Measurements from ENCODE around the gene NUB1.

Gene NUB1

DNA sequence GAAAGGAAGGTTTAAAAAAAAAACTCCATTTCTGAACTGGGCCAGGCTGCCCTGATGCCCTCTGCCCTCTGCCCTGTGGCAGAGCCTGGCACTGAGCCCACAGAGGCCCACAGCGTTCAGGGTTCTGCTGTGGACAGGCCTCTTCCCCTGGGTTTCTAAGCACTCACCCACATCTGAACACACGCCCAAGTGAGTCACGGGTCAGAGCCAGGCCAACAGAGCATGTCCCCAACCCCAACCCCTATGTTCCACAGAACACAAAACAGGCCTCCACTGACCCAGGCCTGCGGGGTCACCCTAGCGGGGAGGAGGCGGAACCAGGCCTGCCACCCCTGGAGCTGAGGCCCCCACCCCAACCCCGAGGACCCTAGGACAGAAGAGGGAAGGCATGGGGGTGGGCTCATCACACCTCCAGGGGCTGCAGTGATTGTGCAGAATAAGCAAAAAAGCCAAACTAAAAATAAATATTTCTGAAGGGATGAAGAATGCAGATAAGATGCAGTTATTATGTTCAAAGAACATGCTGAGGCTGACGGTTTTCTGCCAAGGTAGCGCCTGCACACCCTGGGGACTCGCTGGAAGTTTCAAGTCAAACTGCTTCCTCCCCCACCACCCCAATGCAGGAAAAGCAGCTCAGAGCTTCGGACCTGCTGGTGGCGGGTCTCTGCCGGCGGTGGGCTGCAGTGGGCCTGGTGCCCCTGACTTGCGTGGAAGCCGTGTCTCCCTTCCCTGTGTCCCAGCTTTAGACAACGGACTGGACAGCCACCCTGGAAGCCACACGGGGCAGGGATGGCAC is 62.8 kb downstream of the NUB1 start:
- Histone ChIP-seq H2AFZ (ENCODE audit: low read length) (no peak overlapping the region), H3F3A (ENCODE audit: insufficient read depth, low read length) (no peaks in the 10 kb centered on the region), H4K20me1 (ENCODE audit: insufficient read depth, low read length) (no peaks in the 10 kb centered on the region), H3K79me2 (ENCODE audit: insufficient read depth, low read length) (no peaks in the 10 kb centered on the region), H3K4me1 (ENCODE audit: insufficient read depth, low read length, severe bottlenecking) (peaks cover 59% of the 10 kb centered on the region), H3K27me3 (ENCODE audit: insufficient read depth, low read length) (no peaks in the 10 kb centered on the region), H3K4me3 (ENCODE audit: low read depth, low read length, poor library complexity, severe bottlenecking) (no peak overlapping the region), H3K4me2 (ENCODE audit: low read length) (peak overlapping the region; percentile 3; the same call in 1 of the 2 replicates), H3K36me3 (ENCODE audit: insufficient read depth, low read length) (no peaks in the 10 kb centered on the region), H3K9me3 (ENCODE audit: low read length) (no peaks in the 10 kb centered on the region), H3K27ac (ENCODE audit: low read depth, low read length, poor library complexity, severe bottlenecking) (peak overlapping the region; percentile 6), H3K9me2 (ENCODE audit: low read depth, low read length) (no peaks in the 10 kb centered on the region), H3K9ac (ENCODE audit: low read length) (no peak overlapping the region)
- TF ChIP-seq, protein P1, sequence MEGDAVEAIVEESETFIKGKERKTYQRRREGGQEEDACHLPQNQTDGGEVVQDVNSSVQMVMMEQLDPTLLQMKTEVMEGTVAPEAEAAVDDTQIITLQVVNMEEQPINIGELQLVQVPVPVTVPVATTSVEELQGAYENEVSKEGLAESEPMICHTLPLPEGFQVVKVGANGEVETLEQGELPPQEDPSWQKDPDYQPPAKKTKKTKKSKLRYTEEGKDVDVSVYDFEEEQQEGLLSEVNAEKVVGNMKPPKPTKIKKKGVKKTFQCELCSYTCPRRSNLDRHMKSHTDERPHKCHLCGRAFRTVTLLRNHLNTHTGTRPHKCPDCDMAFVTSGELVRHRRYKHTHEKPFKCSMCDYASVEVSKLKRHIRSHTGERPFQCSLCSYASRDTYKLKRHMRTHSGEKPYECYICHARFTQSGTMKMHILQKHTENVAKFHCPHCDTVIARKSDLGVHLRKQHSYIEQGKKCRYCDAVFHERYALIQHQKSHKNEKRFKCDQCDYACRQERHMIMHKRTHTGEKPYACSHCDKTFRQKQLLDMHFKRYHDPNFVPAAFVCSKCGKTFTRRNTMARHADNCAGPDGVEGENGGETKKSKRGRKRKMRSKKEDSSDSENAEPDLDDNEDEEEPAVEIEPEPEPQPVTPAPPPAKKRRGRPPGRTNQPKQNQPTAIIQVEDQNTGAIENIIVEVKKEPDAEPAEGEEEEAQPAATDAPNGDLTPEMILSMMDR (IDR thresholded peaks at IDR 0.05; ENCODE audit: low read length): no peak
- no peak for TF ChIP-seq EZH2 (IDR thresholded peaks at IDR 0.05; ENCODE audit: borderline replicate concordance, low read length)

DNA sequence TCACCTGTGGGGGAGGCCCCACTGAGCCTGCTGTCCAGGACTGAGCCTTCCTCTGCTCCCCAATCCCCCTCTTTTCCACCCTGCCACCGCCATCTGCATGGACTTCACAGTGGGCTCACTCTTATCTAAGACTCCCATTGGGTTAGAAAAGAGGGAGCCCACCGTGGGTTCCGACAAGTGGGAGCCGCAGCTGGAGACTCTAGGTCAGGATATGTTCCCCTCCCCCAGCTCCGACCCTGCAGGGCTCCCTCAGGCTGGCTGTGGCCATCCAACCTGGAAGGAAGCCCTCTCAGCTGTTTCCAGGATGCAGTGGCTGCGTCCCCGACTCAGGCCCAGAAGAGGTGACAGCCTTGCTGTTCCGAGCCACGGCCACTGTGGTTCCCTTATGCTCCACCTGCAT is 63.4 kb downstream of the NUB1 start:
- Histone ChIP-seq H3K4me3 (ENCODE audit: low read depth, low read length, poor library complexity, severe bottlenecking) (no peak overlapping the region), H3K4me2 (ENCODE audit: low read length) (no peak overlapping the region), H3K9ac (ENCODE audit: low read length) (no peak overlapping the region), H3K9me3 (ENCODE audit: low read length) (no peaks in the 10 kb centered on the region), H3K27ac (ENCODE audit: low read depth, low read length, poor library complexity, severe bottlenecking) (no peak overlapping the region), H4K20me1 (ENCODE audit: insufficient read depth, low read length) (no peaks in the 10 kb centered on the region), H3K79me2 (ENCODE audit: insufficient read depth, low read length) (no peaks in the 10 kb centered on the region), H3K9me2 (ENCODE audit: low read depth, low read length) (no peaks in the 10 kb centered on the region), H3K27me3 (ENCODE audit: insufficient read depth, low read length) (no peaks in the 10 kb centered on the region), H2AFZ (ENCODE audit: low read length) (no peak overlapping the region), H3K4me1 (ENCODE audit: insufficient read depth, low read length, severe bottlenecking) (peaks cover 52% of the 10 kb centered on the region), H3F3A (ENCODE audit: insufficient read depth, low read length) (no peaks in the 10 kb centered on the region), H3K36me3 (ENCODE audit: insufficient read depth, low read length) (no peaks in the 10 kb centered on the region)
- TF ChIP-seq, protein P1 (IDR thresholded peaks at IDR 0.05; ENCODE audit: low read length): no peak
- TF ChIP-seq EZH2 (IDR thresholded peaks at IDR 0.05; ENCODE audit: borderline replicate concordance, low read length): no peak

DNA sequence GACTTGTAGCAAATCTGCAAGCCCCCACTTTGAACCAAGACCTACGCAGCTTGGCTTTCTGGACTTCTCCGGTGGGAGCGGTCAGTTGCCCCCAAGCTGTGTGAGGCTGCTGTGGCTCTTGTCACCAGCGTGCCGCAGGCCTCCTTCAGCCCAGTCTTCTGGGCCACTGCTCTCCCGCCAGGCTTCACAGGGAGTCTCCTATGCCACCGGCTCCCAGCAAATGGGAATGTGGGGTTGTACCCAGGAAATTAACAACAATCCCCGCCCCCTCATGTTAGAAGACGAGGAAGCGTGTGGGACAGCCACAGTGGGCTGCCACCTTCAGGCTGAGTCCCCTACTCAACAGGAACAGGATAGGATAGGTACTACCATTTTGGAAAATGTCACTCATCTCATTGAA is 64.0 kb downstream of the NUB1 start:
- Histone ChIP-seq H3K36me3 (ENCODE audit: insufficient read depth, low read length) (no peaks in the 10 kb centered on the region), H3K9me2 (ENCODE audit: low read depth, low read length) (no peaks in the 10 kb centered on the region)

More for the DNA sequence above, 64.0 kb downstream of the NUB1 start:
- Histone ChIP-seq H2AFZ (ENCODE audit: low read length) (no peak overlapping the region), H3K4me3 (ENCODE audit: low read depth, low read length, poor library complexity, severe bottlenecking) (no peak overlapping the region), H4K20me1 (ENCODE audit: insufficient read depth, low read length) (no peaks in the 10 kb centered on the region), H3K9me3 (ENCODE audit: low read length) (no peaks in the 10 kb centered on the region), H3K79me2 (ENCODE audit: insufficient read depth, low read length) (no peaks in the 10 kb centered on the region), H3K27ac (ENCODE audit: low read depth, low read length, poor library complexity, severe bottlenecking) (no peak overlapping the region), H3K27me3 (ENCODE audit: insufficient read depth, low read length) (no peaks in the 10 kb centered on the region), H3F3A (ENCODE audit: insufficient read depth, low read length) (no peaks in the 10 kb centered on the region), H3K9ac (ENCODE audit: low read length) (no peak overlapping the region), H3K4me1 (ENCODE audit: insufficient read depth, low read length, severe bottlenecking) (peaks cover 47% of the 10 kb centered on the region), H3K4me2 (ENCODE audit: low read length) (no peak overlapping the region)
- TF ChIP-seq, protein P1 (IDR thresholded peaks at IDR 0.05; ENCODE audit: low read length): no peak
- no peak for TF ChIP-seq EZH2 (IDR thresholded peaks at IDR 0.05; ENCODE audit: borderline replicate concordance, low read length)
